IMR-90 (cell line): Measurements from ENCODE around the gene DHRSX. TPM values are rescaled to one million over a fixed set of nuclear protein-coding genes. Genes with fewer than 3 reads are reported as not detected.

Experiments
- ATAC-seq: fragments of 200-7000 bp; cut with Tn5 transposase; 2 replicates; pipeline ENCODE4 v1.9.1; 2020; ENCODE audit warnings: low read depth, mild to moderate bottlenecking, moderate library complexity
- BruUV-seq: library from RNA; stranded (reverse); fragments of 400-500 nt; replicated peaks from 2 replicates; lab custom pipeline; 2021; lab: Mats Ljungman, UMichigan
- CTCF ChIA-PET: fragments of 300-600 bp; formaldehyde crosslinking; extraction: SDS; loops from one replicate; lab custom pipeline; 2021; ENCODE audit warnings: antibody characterized with exemption; lab: Yijun Ruan, JAX
- POLR2A ChIA-PET: fragments of 300-600 bp; sonication (Branson Sonifier 250); formaldehyde crosslinking; loops from one replicate; lab custom pipeline; 2022; ENCODE audit warnings: antibody characterized with exemption; ENCODE audit not compliant: unreplicated experiment; lab: Charles Lee
- DNase-seq: peaks from one replicate; pipeline ENCODE4 v3.0.0; 2013
- H2AFZ ChIP-seq: replicated peaks from 2 replicates; pipeline ENCODE3; 2013; ENCODE audit warnings: low read length, mild to moderate bottlenecking; ENCODE audit not compliant: poor library complexity
- H2AK5ac ChIP-seq: 2 replicates; pipeline ENCODE4 v1.6.1; 2013; ENCODE audit warnings: low read depth, low read length, inconsistent platforms
- H2AK9ac ChIP-seq: replicated peaks from 2 replicates; pipeline ENCODE3; 2013; ENCODE audit warnings: mild to moderate bottlenecking, low read depth, low read length, moderate library complexity; ENCODE audit not compliant: poor library complexity
- H2BK120ac ChIP-seq: 2 replicates; pipeline ENCODE4 v1.6.1; 2013; ENCODE audit warnings: low read depth, low read length, inconsistent platforms
- H2BK15ac ChIP-seq: 3 replicates; pipeline ENCODE4 v1.6.1; 2013; ENCODE audit warnings: low read depth, low read length, inconsistent platforms
- H2BK20ac ChIP-seq: 2 replicates; pipeline ENCODE4 v1.6.1; 2013; ENCODE audit warnings: low read depth, mild to moderate bottlenecking, inconsistent platforms, low read length, moderate library complexity
- H2BK5ac ChIP-seq: 2 replicates; pipeline ENCODE4 v1.6.1; 2013; ENCODE audit warnings: mild to moderate bottlenecking, low read depth, low read length, inconsistent platforms; ENCODE audit not compliant: poor library complexity, severe bottlenecking
- H3K14ac ChIP-seq: replicated peaks from 2 replicates; pipeline ENCODE4 v1.6.1; 2013; ENCODE audit warnings: low read depth, low read length, inconsistent platforms
- H3K18ac ChIP-seq: 2 replicates; pipeline ENCODE4 v1.6.1; 2013; ENCODE audit warnings: low read depth, low read length, control low read depth
- H3K23ac ChIP-seq: 2 replicates; pipeline ENCODE4 v1.6.1; 2013; ENCODE audit warnings: low read depth, low read length, inconsistent platforms
- H3K27ac ChIP-seq: 2 replicates; pipeline ENCODE4 v1.5.1; 2013; ENCODE audit warnings: mild to moderate bottlenecking, control low read depth, low read length; ENCODE audit not compliant: insufficient read depth
- H3K27me3 ChIP-seq: 2 replicates; pipeline ENCODE4 v1.6.1; 2013; ENCODE audit warnings: low read length; ENCODE audit not compliant: control insufficient read depth, insufficient read depth
- H3K36me3 ChIP-seq: 2 replicates; pipeline ENCODE4 v1.6.1; 2013; ENCODE audit warnings: low read length, mixed read lengths; ENCODE audit not compliant: control insufficient read depth, insufficient read depth
- H3K4ac ChIP-seq: 2 replicates; pipeline ENCODE4 v1.6.1; 2013; ENCODE audit warnings: low read depth, low read length, inconsistent platforms
- H3K4me1 ChIP-seq: 2 replicates; pipeline ENCODE4 v1.6.1; 2013; ENCODE audit warnings: low read length, mixed read lengths; ENCODE audit not compliant: control insufficient read depth, insufficient read depth
- H3K4me2 ChIP-seq: 2 replicates; pipeline ENCODE4 v1.6.1; 2013; ENCODE audit warnings: low read depth, mild to moderate bottlenecking, control low read depth, low read length, moderate library complexity
- H3K4me3 ChIP-seq: 2 replicates; pipeline ENCODE4 v1.5.1; 2013; ENCODE audit warnings: low read depth, mild to moderate bottlenecking, control low read depth, low read length, moderate library complexity; ENCODE audit not compliant: insufficient read depth
- H3K56ac ChIP-seq: 2 replicates; pipeline ENCODE4 v1.6.1; 2013; ENCODE audit warnings: low read length, inconsistent platforms; ENCODE audit not compliant: insufficient read depth; ENCODE audit errors: extremely low read depth
- H3K79me1 ChIP-seq, 2 experiments: 2 replicates each; pipeline ENCODE4 v1.6.1; 2013; ENCODE audit warnings: low read length in 2 of 2, inconsistent platforms in 1 of 2, low read depth in 1 of 2
- H3K9ac ChIP-seq: 2 replicates; pipeline ENCODE4 v1.6.1; 2013; ENCODE audit warnings: low read depth, low read length, control low read depth
- H3K9me1 ChIP-seq: 2 replicates; pipeline ENCODE4 v1.6.1; 2013; ENCODE audit warnings: low read length, inconsistent platforms; ENCODE audit not compliant: insufficient read depth
- H3K9me3 ChIP-seq: 2 replicates; pipeline ENCODE4 v1.6.1; 2013; ENCODE audit warnings: low read length; ENCODE audit not compliant: control insufficient read depth, insufficient read depth
- H4K20me1 ChIP-seq: 2 replicates; pipeline ENCODE4 v1.6.1; 2013; ENCODE audit warnings: low read length, inconsistent platforms; ENCODE audit not compliant: insufficient read depth
- H4K5ac ChIP-seq: 2 replicates; pipeline ENCODE4 v1.6.1; 2013; ENCODE audit warnings: mild to moderate bottlenecking, low read depth, low read length, control low read depth
- H4K8ac ChIP-seq, 2 experiments: 2 replicates each; pipeline ENCODE4 v1.6.1; 2013; ENCODE audit warnings: low read depth in 2 of 2, low read length in 2 of 2, control low read depth in 1 of 2, inconsistent platforms in 1 of 2
- H4K91ac ChIP-seq: 2 replicates; pipeline ENCODE4 v1.6.1; 2013; ENCODE audit warnings: low read depth, low read length, inconsistent platforms; ENCODE audit not compliant: insufficient read depth
- CEBPB ChIP-seq: IDR thresholded peaks from 2 replicates; pipeline ENCODE4 v1.6.1; 2012; ENCODE audit warnings: low read depth, low read length, improper control_type of control experiment
- CHD1 ChIP-seq: IDR thresholded peaks from 2 replicates; pipeline ENCODE4 v1.6.1; 2012; ENCODE audit warnings: low read depth, low read length, improper control_type of control experiment
- CTCF ChIP-seq: conservative IDR thresholded peaks from 2 replicates; pipeline ENCODE4 v1.5.1; 2012; ENCODE audit warnings: mild to moderate bottlenecking, low read depth, low read length, improper control_type of control experiment
- ELK1 ChIP-seq: fragments of 150-350 bp; IDR thresholded peaks from 2 replicates; pipeline ENCODE4 v1.6.1; 2016; ENCODE audit warnings: low read depth, mild to moderate bottlenecking, low read length, moderate library complexity, borderline replicate concordance
- MAFK ChIP-seq: IDR thresholded peaks from 2 replicates; pipeline ENCODE4 v1.6.1; 2012; ENCODE audit warnings: low read depth, low read length, improper control_type of control experiment
- MAZ ChIP-seq: IDR thresholded peaks from 2 replicates; pipeline ENCODE4 v1.6.1; 2012; ENCODE audit warnings: low read depth, mild to moderate bottlenecking, low read length, improper control_type of control experiment, moderate library complexity, borderline replicate concordance
- MXI1 ChIP-seq: IDR thresholded peaks from 2 replicates; pipeline ENCODE4 v1.6.1; 2012; ENCODE audit warnings: low read depth, mild to moderate bottlenecking, low read length, moderate library complexity, borderline replicate concordance
- POLR2A ChIP-seq: IDR thresholded peaks from 2 replicates; pipeline ENCODE4 v1.6.1; 2012; ENCODE audit warnings: mild to moderate bottlenecking, low read depth, low read length
- RAD21 ChIP-seq: IDR thresholded peaks from 2 replicates; pipeline ENCODE4 v1.6.1; 2012; ENCODE audit warnings: low read length, improper control_type of control experiment
- SMC3 ChIP-seq: fragments of 150-350 bp; IDR thresholded peaks from 2 replicates; pipeline ENCODE4 v1.6.1; 2016; ENCODE audit warnings: low read depth, mild to moderate bottlenecking, antibody characterized with exemption, low read length, moderate library complexity
- WGBS, 2 experiments: methylation state at CpG; one replicate each; pipeline versions ENCODE4 v1.1.5 to v1.1.7; 2013; ENCODE audit warnings: missing lambda C conversion rate in 2 of 2; ENCODE audit not compliant: insufficient read length in 1 of 2; ENCODE audit errors: extremely low coverage in 2 of 2; 5-methylcytosine and 5-hydroxymethylcytosine counted together
- dilution Hi-C: fragments of 300-500 bp; cut with HindIII; formaldehyde crosslinking; loops from one replicate; pipeline ENCODE4 v1.14.3; 2018; ENCODE audit warnings: low sequenced_read_pairs; ENCODE audit not compliant: unreplicated experiment
- in situ Hi-C: fragments of 300-500 bp; cut with MboI; formaldehyde crosslinking; loops from 3 replicates; pipeline ENCODE4 v1.14.3; 2019; ENCODE audit warnings: low sequenced_read_pairs, inconsistent platforms, mixed read lengths
- intact Hi-C: fragments of 100-400 bp; cut with micrococcal nuclease; formaldehyde crosslinking; loops from 2 replicates; pipeline ENCODE4 v1.10.0; 2022
- polyA plus RNA-seq, 3 experiments: library from polyadenylated mRNA; depleted of rRNA; stranded (reverse); fragments of >200 nt; gene quantifications; 2 replicates each; pipeline ENCODE4 v1.2.3, GENCODE V29; 2012; ENCODE audit warnings: low replicate concordance in 1 of 3
- total RNA-seq: library from RNA; depleted of rRNA; stranded (reverse); fragments of >200 nt; gene quantifications from 2 replicates; pipeline ENCODE4 v1.2.3, GENCODE V29; 2012

The DHRSX gene
- total and polyA plus RNA-seq, 2 of the 4 experiments (the other 2 are of a cell fraction) = 26.2 to 38.0 TPM

DNA sequence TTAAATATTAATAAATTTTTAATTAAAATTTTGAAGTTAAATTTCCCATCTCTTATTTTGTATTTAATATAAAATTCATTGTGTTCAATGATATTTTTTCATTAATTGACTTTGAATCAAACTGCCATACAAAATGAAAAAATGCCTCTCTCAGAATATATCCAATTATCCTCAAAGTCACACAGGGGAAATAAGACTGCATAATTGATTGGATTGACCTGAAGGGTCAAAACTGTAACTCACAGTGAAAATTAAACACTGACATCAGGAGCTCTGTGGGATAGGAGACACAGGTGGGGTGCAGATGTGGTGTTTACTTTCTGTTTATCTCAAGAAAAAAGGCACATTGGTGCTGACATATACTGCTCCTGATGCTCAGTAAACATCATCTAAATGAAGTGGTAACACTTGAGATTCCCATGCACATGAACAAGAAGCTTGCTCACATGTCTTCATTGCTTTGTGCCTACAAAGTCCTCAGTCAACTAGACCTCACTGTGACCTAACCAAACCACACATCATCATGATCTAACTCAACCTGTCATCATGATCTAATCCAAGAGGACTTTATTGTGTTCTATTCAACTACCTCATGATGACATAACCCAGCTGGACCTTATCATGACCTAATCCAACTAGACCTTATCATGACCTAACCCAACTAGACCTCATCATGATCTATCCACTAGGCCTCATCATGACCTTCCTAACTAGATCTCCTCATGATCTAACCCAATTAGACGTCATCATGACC is 83.7 kb downstream of the DHRSX start (continued):
- no peak for TF ChIP-seq ELK1

- ChIA-PET CTCF (no interaction called here), POLR2A (no interaction called here)
- no peak overlapping the region for H3K4ac ChIP-seq
- no peak overlapping the region for H3K4me3 ChIP-seq
- no peaks in the 10 kb centered on the region for H3K9me3 ChIP-seq
- H3K27ac ChIP-seq = no peak overlapping the region
- no peak overlapping the region for H3K14ac ChIP-seq
- no peak overlapping the region for H4K5ac ChIP-seq
- no peak overlapping the region for H4K91ac ChIP-seq
- H2BK15ac ChIP-seq = no peak overlapping the region
- no peak overlapping the region for H2BK5ac ChIP-seq
- no peak for ATAC-seq
- no peak overlapping the region for H3K4me2 ChIP-seq
- H3K4me1 ChIP-seq = no peaks in the 10 kb centered on the region
- BruUV-seq = no TSS peak
- no peak overlapping the region for H2BK120ac ChIP-seq
- no peak overlapping the region for H4K8ac ChIP-seq
- no peak overlapping the region for H3K56ac ChIP-seq
- in situ Hi-C loops = no loop called here
- dilution Hi-C loops = no loop called here
- no peak overlapping the region for H3K18ac ChIP-seq
- 92 to 100% methylated on average over 1 to 2 of the region's 2 CpGs for WGBS, 2 experiments
- H3K23ac ChIP-seq = no peak overlapping the region
- intact Hi-C loops = no loop called here
- peaks cover 32 to 35% of the 10 kb centered on the region in 2 experiments for H3K79me1 ChIP-seq
- peaks cover 3% of the 10 kb centered on the region for H3K36me3 ChIP-seq
- H2AK5ac ChIP-seq = no peak overlapping the region
- no peak overlapping the region for H3K9ac ChIP-seq
- no peak for DNase-seq
- no peak for TF ChIP-seq MAFK
- no peak for TF ChIP-seq RAD21
- TF ChIP-seq CTCF = no peak
- no peak for TF ChIP-seq MXI1
- TF ChIP-seq CHD1 = no peak
- TF ChIP-seq CEBPB = no peak
- TF ChIP-seq SMC3 = no peak
- TF ChIP-seq POLR2A = no peak
- TF ChIP-seq MAZ = no peak
- 0 out of 2 replicates have a peak, but pooled peaks cover 4% of the 10 kb centered on the region for H3K9me1 ChIP-seq
- peaks cover 8% of the 10 kb centered on the region; the same call in 1 of the 2 replicates for H4K20me1 ChIP-seq
- H2AK9ac ChIP-seq = no peak overlapping the region
- H2BK20ac ChIP-seq = no peak overlapping the region
- no peak overlapping the region for H2AFZ ChIP-seq
- no peaks in the 10 kb centered on the region for H3K27me3 ChIP-seq
These were observed 86.4 kb downstream of the DHRSX start for GRCh38 chrX:2414384-2414783.
